ENCODE data around the gene SEMA6B. TPM values are rescaled to one million over a fixed set of nuclear protein-coding genes. Genes with fewer than 3 reads are reported as not detected.

The SEMA6B gene
- polyA plus RNA-seq, 1 donor from 2014 or later = not detected

- no peak overlapping the region for H3K4me3 Mint-ChIP-seq
- peaks cover 3% of the 10 kb centered on the region for H3K36me3 Mint-ChIP-seq
- no peaks in the 10 kb centered on the region for H3K9me3 Mint-ChIP-seq
- H3K4me1 Mint-ChIP-seq = no peaks in the 10 kb centered on the region
- H3K27ac Mint-ChIP-seq = no peak overlapping the region
- H3K27me3 Mint-ChIP-seq = no peaks in the 10 kb centered on the region
These were observed 60.8 kb downstream of the SEMA6B start for GRCh38 chr19:4498694-4499093.

GRCh38 chr19:4497770-4498389 lies 61.6 kb downstream of the SEMA6B start:
- Mint-ChIP-seq H3K4me1 (no peaks in the 10 kb centered on the region), H3K9me3 (no peaks in the 10 kb centered on the region), H3K27me3 (no peaks in the 10 kb centered on the region), H3K27ac (no peak overlapping the region), H3K4me3 (no peak overlapping the region), H3K36me3 (peaks cover 3% of the 10 kb centered on the region)

GRCh38 chr19:4496304-4496703 lies 63.2 kb downstream of the SEMA6B start:
- Mint-ChIP-seq H3K36me3 (no peaks in the 10 kb centered on the region), H3K4me1 (no peaks in the 10 kb centered on the region), H3K27ac (no peak overlapping the region), H3K27me3 (no peaks in the 10 kb centered on the region), H3K9me3 (no peaks in the 10 kb centered on the region), H3K4me3 (no peak overlapping the region)

- Mint-ChIP-seq H3K36me3 (no peaks in the 10 kb centered on the region), H3K27me3 (no peaks in the 10 kb centered on the region), H3K4me3 (no peak overlapping the region), H3K27ac (no peak overlapping the region), H3K4me1 (no peaks in the 10 kb centered on the region), H3K9me3 (no peaks in the 10 kb centered on the region)
These were observed 64.0 kb downstream of the SEMA6B start for GRCh38 chr19:4495471-4495870.

- no peak overlapping the region for H3K27ac Mint-ChIP-seq
- no peaks in the 10 kb centered on the region for H3K9me3 Mint-ChIP-seq
- peak overlapping the region in 1 of 4 donors; percentile 28 for H3K4me3 Mint-ChIP-seq
- H3K27me3 Mint-ChIP-seq = no peaks in the 10 kb centered on the region
- H3K36me3 Mint-ChIP-seq = peaks cover 2% of the 10 kb centered on the region
- H3K4me1 Mint-ChIP-seq = no peaks in the 10 kb centered on the region
These were observed 64.8 kb downstream of the SEMA6B start for GRCh38 chr19:4494691-4495064.

- Mint-ChIP-seq H3K36me3 (peaks cover 2% of the 10 kb centered on the region), H3K9me3 (no peaks in the 10 kb centered on the region), H3K27me3 (no peaks in the 10 kb centered on the region), H3K4me1 (no peaks in the 10 kb centered on the region), H3K4me3 (no peak overlapping the region), H3K27ac (no peak overlapping the region)
These were observed 65.4 kb downstream of the SEMA6B start for GRCh38 chr19:4493929-4494690.

GRCh38 chr19:4493104-4493928 lies 66.2 kb downstream of the SEMA6B start:
- Mint-ChIP-seq H3K27ac (no peak overlapping the region), H3K27me3 (no peaks in the 10 kb centered on the region), H3K4me1 (no peaks in the 10 kb centered on the region), H3K9me3 (no peaks in the 10 kb centered on the region), H3K36me3 (peaks cover 4% of the 10 kb centered on the region), H3K4me3 (no peak overlapping the region)

Other genes with a start within 250 kb of the SEMA6B start
- not detected for gene STAP2, start 220.9 kb downstream of the SEMA6B start, polyA plus RNA-seq
- 9.7 TPM for gene MPND, start 216.1 kb downstream of the SEMA6B start, polyA plus RNA-seq
- 23.7 TPM for gene SH3GL1, start 159.1 kb downstream of the SEMA6B start, polyA plus RNA-seq
- 6.9 TPM for gene CHAF1A, start 157.0 kb downstream of the SEMA6B start, polyA plus RNA-seq
- 7.0 TPM for gene UBXN6, start 101.9 kb downstream of the SEMA6B start, polyA plus RNA-seq
- 31.9 TPM for gene HDGFL2, start 87.4 kb downstream of the SEMA6B start, polyA plus RNA-seq
- 0.15 TPM for gene PLIN4, start 41.2 kb downstream of the SEMA6B start, polyA plus RNA-seq
- gene PLIN5, start 24.5 kb downstream of the SEMA6B start, polyA plus RNA-seq = not detected
- gene LRG1, start 19.6 kb downstream of the SEMA6B start, polyA plus RNA-seq = 0.81 TPM
- 18.4 TPM for gene TNFAIP8L1, start 79.8 kb upstream of the SEMA6B start, polyA plus RNA-seq
- gene MYDGF, start 110.7 kb upstream of the SEMA6B start, polyA plus RNA-seq = 100 TPM
- gene DPP9, start 164.2 kb upstream of the SEMA6B start, polyA plus RNA-seq = 40.5 TPM
- gene FEM1A, start 232.1 kb upstream of the SEMA6B start, polyA plus RNA-seq = 4.1 TPM